ENCODE results near the gene LCE5A. TPM values are rescaled to one million over a fixed set of nuclear protein-coding genes. Genes with fewer than 3 reads are reported as not detected.

Gene LCE5A
- total RNA-seq, 6 experiments from 2014 or later = not detected

DNA sequence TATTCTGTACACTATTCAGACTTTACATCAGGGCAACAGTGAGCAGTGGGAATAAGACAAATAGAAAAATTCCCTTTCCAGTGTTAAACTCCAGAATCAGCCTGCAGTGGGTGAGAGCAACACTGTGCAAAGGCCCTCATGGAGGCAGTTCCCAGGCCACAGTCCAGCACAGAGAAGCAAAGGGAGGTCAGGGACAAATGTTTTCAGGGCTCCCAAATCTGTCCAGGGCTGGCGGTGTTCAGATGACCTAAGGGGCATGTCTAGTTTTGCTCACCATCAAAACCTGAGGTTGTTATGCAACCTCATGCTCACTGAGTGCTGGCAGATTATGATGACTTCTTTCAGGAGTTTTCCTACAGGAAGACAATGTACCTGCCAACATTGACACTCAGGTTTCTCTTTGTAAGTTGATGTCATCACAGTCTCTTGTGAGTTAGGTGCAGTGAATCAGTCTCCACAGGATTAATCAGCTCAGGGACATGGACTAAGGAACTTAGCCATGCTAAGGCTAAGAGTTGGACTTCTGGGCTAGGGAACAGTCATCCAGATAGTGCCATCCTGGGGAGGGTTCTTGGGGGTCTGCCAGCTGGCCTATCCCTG lies 3.6 kb upstream of the LCE5A start:
- TF ChIP-seq, protein P1, sequence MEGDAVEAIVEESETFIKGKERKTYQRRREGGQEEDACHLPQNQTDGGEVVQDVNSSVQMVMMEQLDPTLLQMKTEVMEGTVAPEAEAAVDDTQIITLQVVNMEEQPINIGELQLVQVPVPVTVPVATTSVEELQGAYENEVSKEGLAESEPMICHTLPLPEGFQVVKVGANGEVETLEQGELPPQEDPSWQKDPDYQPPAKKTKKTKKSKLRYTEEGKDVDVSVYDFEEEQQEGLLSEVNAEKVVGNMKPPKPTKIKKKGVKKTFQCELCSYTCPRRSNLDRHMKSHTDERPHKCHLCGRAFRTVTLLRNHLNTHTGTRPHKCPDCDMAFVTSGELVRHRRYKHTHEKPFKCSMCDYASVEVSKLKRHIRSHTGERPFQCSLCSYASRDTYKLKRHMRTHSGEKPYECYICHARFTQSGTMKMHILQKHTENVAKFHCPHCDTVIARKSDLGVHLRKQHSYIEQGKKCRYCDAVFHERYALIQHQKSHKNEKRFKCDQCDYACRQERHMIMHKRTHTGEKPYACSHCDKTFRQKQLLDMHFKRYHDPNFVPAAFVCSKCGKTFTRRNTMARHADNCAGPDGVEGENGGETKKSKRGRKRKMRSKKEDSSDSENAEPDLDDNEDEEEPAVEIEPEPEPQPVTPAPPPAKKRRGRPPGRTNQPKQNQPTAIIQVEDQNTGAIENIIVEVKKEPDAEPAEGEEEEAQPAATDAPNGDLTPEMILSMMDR (IDR thresholded peaks at IDR 0.05) = no peak
- peaks cover 9% of the 10 kb centered on the region; the same call in 1 of the 2 replicates for H3K9me3 Mint-ChIP-seq
- no peaks in the 10 kb centered on the region for H3K36me3 Mint-ChIP-seq (ENCODE audit: low read depth)
- no peak for DNase-seq
- peaks cover 12% of the 10 kb centered on the region; the same call in 1 of the 2 replicates for H3K4me1 Mint-ChIP-seq (ENCODE audit: low read depth)
- no peak overlapping the region for H3K4me3 Mint-ChIP-seq
- peaks cover 13% of the 10 kb centered on the region for H3K27me3 Mint-ChIP-seq (ENCODE audit: insufficient read depth)
- H3K27ac Mint-ChIP-seq = no peak overlapping the region

DNA sequence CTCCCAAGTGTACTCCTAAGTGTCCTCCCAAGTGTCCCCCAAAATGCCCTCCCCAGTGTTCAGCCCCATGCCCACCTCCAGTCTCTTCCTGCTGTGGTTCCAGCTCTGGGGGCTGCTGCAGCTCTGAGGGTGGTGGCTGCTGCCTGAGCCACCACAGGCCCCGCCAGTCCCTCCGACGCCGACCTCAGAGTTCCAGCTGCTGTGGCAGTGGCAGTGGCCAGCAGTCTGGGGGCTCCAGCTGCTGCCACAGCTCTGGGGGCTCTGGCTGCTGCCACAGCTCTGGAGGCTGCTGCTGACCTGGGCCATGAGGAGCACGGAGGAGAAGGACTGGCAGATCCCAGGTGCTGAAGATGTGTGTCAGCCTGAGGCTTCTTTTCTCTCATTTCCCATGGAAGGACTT lies 993 bp downstream of the LCE5A start:
- DNase-seq = no peak
- Mint-ChIP-seq H3K27me3 (ENCODE audit: insufficient read depth) (peaks cover 27% of the 10 kb centered on the region), H3K27ac (no peak overlapping the region), H3K4me3 (no peak overlapping the region), H3K4me1 (ENCODE audit: low read depth) (peaks cover 2% of the 10 kb centered on the region; the same call in 1 of the 2 replicates), H3K9me3 (peaks cover 9% of the 10 kb centered on the region; the same call in 1 of the 2 replicates), H3K36me3 (ENCODE audit: low read depth) (no peaks in the 10 kb centered on the region)
- TF ChIP-seq, protein P1 (IDR thresholded peaks at IDR 0.05) = no peak

DNA sequence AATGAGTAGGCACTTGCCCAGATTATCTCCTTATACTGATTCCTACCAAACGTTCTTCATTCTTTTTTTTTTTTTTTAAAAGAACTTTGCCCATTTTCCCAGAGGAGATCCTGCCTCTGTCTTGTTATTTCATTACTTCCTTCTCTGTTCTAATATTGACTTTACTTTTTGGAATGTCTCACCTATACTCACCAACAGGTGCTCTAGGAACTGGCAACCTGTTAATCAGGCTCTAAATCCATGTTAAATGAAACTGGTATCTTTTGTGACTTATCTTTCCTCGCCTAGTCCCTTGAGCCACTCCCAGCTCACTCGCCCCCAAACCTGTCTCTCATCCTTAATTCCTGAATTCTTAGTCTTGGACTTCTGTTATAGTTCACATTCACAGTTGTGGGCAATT lies 2.5 kb downstream of the LCE5A start:
- TF ChIP-seq, protein P1 (IDR thresholded peaks at IDR 0.05) = no peak
- Mint-ChIP-seq H3K9me3 (peaks cover 9% of the 10 kb centered on the region; the same call in 1 of the 2 replicates), H3K4me3 (no peak overlapping the region), H3K27ac (no peak overlapping the region), H3K36me3 (ENCODE audit: low read depth) (no peaks in the 10 kb centered on the region), H3K4me1 (ENCODE audit: low read depth) (peaks cover 13% of the 10 kb centered on the region; the same call in 1 of the 2 replicates), H3K27me3 (ENCODE audit: insufficient read depth) (peaks cover 22% of the 10 kb centered on the region)
- DNase-seq = no peak

DNA sequence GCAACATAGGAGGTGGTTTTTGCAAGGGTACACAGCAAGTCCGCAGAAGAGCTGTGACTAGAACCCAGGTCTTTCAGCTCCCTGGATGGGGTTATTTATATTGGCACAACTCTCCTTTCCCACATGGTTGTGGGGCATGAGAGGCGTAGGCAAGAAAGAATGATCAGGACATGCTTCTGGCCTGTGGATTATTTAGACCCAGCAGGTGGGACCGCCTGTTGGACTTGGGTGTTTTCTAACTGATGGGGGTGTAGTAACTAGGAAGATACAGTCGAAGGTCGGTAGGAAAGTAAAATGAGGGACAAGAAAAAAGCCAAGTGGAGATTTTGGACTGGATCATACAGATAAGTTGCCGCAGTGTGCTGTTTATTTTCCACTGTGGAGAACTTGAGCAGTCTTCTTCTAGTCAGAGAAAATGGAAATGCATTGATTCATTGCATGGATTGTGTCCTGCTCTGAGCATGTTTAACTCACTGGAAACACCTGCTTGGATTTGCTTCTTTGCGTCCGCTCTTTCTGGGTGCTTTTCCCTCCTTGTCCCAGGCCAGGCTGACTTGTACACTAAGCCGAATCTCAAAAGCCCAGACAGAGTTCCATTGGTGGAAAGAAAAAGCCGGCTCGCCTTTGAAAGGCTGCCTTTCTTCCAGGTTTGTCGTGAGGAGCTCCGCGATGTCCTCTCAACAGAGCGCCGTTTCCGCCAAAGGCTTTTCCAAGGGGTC lies 4.3 kb downstream of the LCE5A start:
- peaks cover 3% of the 10 kb centered on the region; the same call in 1 of the 2 replicates for H3K9me3 Mint-ChIP-seq
- TF ChIP-seq, protein P1 (IDR thresholded peaks at IDR 0.05) = no peak
- DNase-seq = no peak
- H3K4me3 Mint-ChIP-seq = peak overlapping the region; percentile 37; the same call in 1 of the 2 replicates
- H3K27me3 Mint-ChIP-seq (ENCODE audit: insufficient read depth) = peaks cover 21% of the 10 kb centered on the region
- H3K4me1 Mint-ChIP-seq (ENCODE audit: low read depth) = peaks cover 13% of the 10 kb centered on the region; the same call in 1 of the 2 replicates
- no peak overlapping the region for H3K27ac Mint-ChIP-seq
- no peaks in the 10 kb centered on the region for H3K36me3 Mint-ChIP-seq (ENCODE audit: low read depth)

DNA sequence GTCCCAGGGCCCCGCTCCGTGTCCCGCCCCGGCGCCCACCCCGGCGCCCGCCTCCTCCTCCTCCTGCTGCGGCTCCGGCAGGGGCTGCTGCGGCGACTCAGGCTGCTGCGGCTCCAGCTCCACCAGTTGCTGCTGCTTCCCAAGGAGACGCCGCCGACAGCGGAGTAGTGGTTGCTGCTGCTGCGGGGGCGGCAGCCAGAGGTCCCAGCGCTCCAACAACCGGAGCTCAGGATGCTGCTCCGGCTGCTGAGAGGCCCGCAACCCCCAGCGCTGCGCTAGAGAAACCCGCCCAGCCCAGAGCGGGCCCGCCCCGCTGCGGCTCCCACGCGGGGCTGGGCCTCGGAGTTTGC lies 4.8 kb downstream of the LCE5A start:
- Mint-ChIP-seq H3K9me3 (no peaks in the 10 kb centered on the region; the same call in 1 of the 2 replicates), H3K27ac (no peak overlapping the region), H3K27me3 (ENCODE audit: insufficient read depth) (peaks cover 18% of the 10 kb centered on the region), H3K36me3 (ENCODE audit: low read depth) (no peaks in the 10 kb centered on the region), H3K4me1 (ENCODE audit: low read depth) (peaks cover 13% of the 10 kb centered on the region; the same call in 1 of the 2 replicates), H3K4me3 (no peak overlapping the region)
- TF ChIP-seq, protein P1 (IDR thresholded peaks at IDR 0.05) = no peak
- DNase-seq = no peak
